Sigmoid colon (tissue), 7 donors: ENCODE measurements around the gene CLCA4. TPM values are rescaled to one million over a fixed set of nuclear protein-coding genes. Genes with fewer than 3 reads are reported as not detected.

ENCODE experiments used
- DNase-seq: peaks from one replicate; pipeline ENCODE4 v3.0.0-alpha.2; 2019
- H3K27ac ChIP-seq, 4 donors: fragments of 200-600 bp; sonication (generic); one replicate each; pipeline ENCODE4 v1.5.1; 2016 to 2019; ENCODE audit warnings: mild to moderate bottlenecking in 1 of 4
- H3K27me3 ChIP-seq, 3 donors: fragments of 200-600 bp; sonication (generic); one replicate each; pipeline ENCODE4 v1.5.1; 2019; ENCODE audit warnings: mild to moderate bottlenecking in 1 of 3
- H3K36me3 ChIP-seq, 4 donors: fragments of 200-600 bp; sonication (generic); one replicate each; pipeline ENCODE4 v1.5.1; 2016 to 2019
- H3K4me1 ChIP-seq, 4 donors: fragments of 200-600 bp; sonication (generic); one replicate each; pipeline ENCODE4 v1.5.1; 2017 to 2019
- H3K4me3 ChIP-seq, 4 donors: fragments of 200-600 bp; sonication (generic); one replicate each; pipeline ENCODE4 v1.5.1; 2017 to 2019; ENCODE audit warnings: mild to moderate bottlenecking in 2 of 4, moderate library complexity in 1 of 4
- H3K9me3 ChIP-seq, 4 donors: fragments of 200-600 bp in 3 of 4; sonication (generic) in 3 of 4; one replicate each; pipeline versions ENCODE4 v1.5.1 to v1.6.1; 2013 to 2019
- CTCF ChIP-seq, 4 experiments: fragments of 450-650 bp in 3 of 4; fragments of 200-600 bp in 1 of 4; IDR thresholded peaks; one replicate each; pipeline ENCODE4 v1.5.1; 2016 to 2019; ENCODE audit warnings: antibody characterized with exemption in 4 of 4, mild to moderate bottlenecking in 3 of 4, moderate library complexity in 2 of 4
- EP300 ChIP-seq, 4 donors: sonication (generic); formaldehyde crosslinking; IDR thresholded peaks; one replicate each; pipeline ENCODE4 v1.6.1; 2017; ENCODE audit warnings: antibody characterized with exemption in 4 of 4
- POLR2A ChIP-seq, 2 donors: fragments of 450-650 bp; IDR thresholded peaks; one replicate each; pipeline ENCODE4 v1.6.1; 2016; ENCODE audit warnings: antibody characterized with exemption in 2 of 2, mild to moderate bottlenecking in 2 of 2, moderate library complexity in 2 of 2
- POLR2AphosphoS5 ChIP-seq, 4 donors: sonication (generic); formaldehyde crosslinking; IDR thresholded peaks; one replicate each; pipeline ENCODE4 v1.6.1; 2017; ENCODE audit warnings: antibody characterized with exemption in 4 of 4
- WGBS, 2 donors: extraction: QIAGEN DNeasy Blood & Tissue Kit; methylation state at CpG; one replicate each; pipeline ENCODE4 v1.1.7; 2013; 5-methylcytosine and 5-hydroxymethylcytosine counted together
- intact Hi-C: fragments of 100-400 bp; cut with DNase I; formaldehyde crosslinking; loops from one replicate; pipeline ENCODE4 v1.15.1; 2023
- polyA plus RNA-seq, 3 donors: library from polyadenylated mRNA; stranded (reverse); fragments of 200-250 nt; gene quantifications; one replicate each; pipeline ENCODE4 v1.2.3, GENCODE V29; 2013
- total RNA-seq, 4 donors: library from RNA; depleted of rRNA; stranded (reverse); fragments of >200 nt; gene quantifications; one replicate each; pipeline ENCODE4 v1.1.0, GENCODE V29; 2016
- donor health status: healthy with polysubstance abuse.
- donor health status: Bipolar disorder and iron deficiency.
- donor health status: healthy.

The CLCA4 gene
- total and polyA plus RNA-seq, 7 donors = 1.7 to 854 (median 168) TPM; not detected in 2

- H3K27ac ChIP-seq = no peak overlapping the region
- no peaks in the 10 kb centered on the region for H3K36me3 ChIP-seq
- no peaks in the 10 kb centered on the region for H3K27me3 ChIP-seq
- DNase-seq = no peak
- WGBS, 2 donors = 48 to 78% methylated on average over 5 of the region's 5 CpGs
- H3K4me1 ChIP-seq = no peaks in the 10 kb centered on the region
- H3K4me3 ChIP-seq = no peak overlapping the region
- no peaks in the 10 kb centered on the region for H3K9me3 ChIP-seq
- intact Hi-C loops = no loop called here
- TF ChIP-seq EP300 (IDR thresholded peaks at IDR 0.05) (no peak), CTCF (IDR thresholded peaks at IDR 0.05) (no peak), POLR2AphosphoS5 (IDR thresholded peaks at IDR 0.05) (no peak), POLR2A (IDR thresholded peaks at IDR 0.05) (no peak)
These were observed 8.1 kb upstream of the CLCA4 start for GRCh38 chr1:86538775-86539174.

GRCh38 chr1:86541859-86542258, 5.0 kb upstream of the CLCA4 start:
- intact Hi-C loops = no loop called here
- H3K4me1 ChIP-seq = no peaks in the 10 kb centered on the region
- 88 to 98% methylated on average over 2 of the region's 2 CpGs for WGBS, 2 donors
- no peak overlapping the region for H3K27ac ChIP-seq
- no peaks in the 10 kb centered on the region for H3K27me3 ChIP-seq
- DNase-seq = no peak
- TF ChIP-seq CTCF (IDR thresholded peaks at IDR 0.05) = no peak
- no peak for TF ChIP-seq EP300 (IDR thresholded peaks at IDR 0.05)
- TF ChIP-seq POLR2AphosphoS5 (IDR thresholded peaks at IDR 0.05) = no peak
- no peak for TF ChIP-seq POLR2A (IDR thresholded peaks at IDR 0.05)
- H3K36me3 ChIP-seq = no peaks in the 10 kb centered on the region
- no peak overlapping the region for H3K4me3 ChIP-seq
- peaks cover 0 to 3% (median 0%) of the 10 kb centered on the region in 4 donors for H3K9me3 ChIP-seq

- no peak overlapping the region for H3K27ac ChIP-seq
- TF ChIP-seq POLR2A (IDR thresholded peaks at IDR 0.05) (no peak), POLR2AphosphoS5 (IDR thresholded peaks at IDR 0.05) (no peak), EP300 (IDR thresholded peaks at IDR 0.05) (no peak), CTCF (IDR thresholded peaks at IDR 0.05) (no peak)
- no peak for DNase-seq
- no peak overlapping the region for H3K4me3 ChIP-seq
- no peaks in the 10 kb centered on the region for H3K27me3 ChIP-seq
- no peaks in the 10 kb centered on the region for H3K4me1 ChIP-seq
- peaks cover 0 to 3% (median 0%) of the 10 kb centered on the region in 4 donors for H3K9me3 ChIP-seq
- intact Hi-C loops = no loop called here
- H3K36me3 ChIP-seq = no peaks in the 10 kb centered on the region
These were observed 4.2 kb upstream of the CLCA4 start for GRCh38 chr1:86542631-86543030.

GRCh38 chr1:86548839-86549238, 2.0 kb downstream of the CLCA4 start:
- no peak for DNase-seq
- Histone ChIP-seq H3K27ac (no peak overlapping the region), H3K27me3 (no peaks in the 10 kb centered on the region), H3K9me3 (peaks cover 0 to 3% (median 0%) of the 10 kb centered on the region in 4 donors), H3K4me1 (no peaks in the 10 kb centered on the region), H3K36me3 (no peaks in the 10 kb centered on the region), H3K4me3 (no peak overlapping the region)
- intact Hi-C loops = no loop called here
- TF ChIP-seq POLR2AphosphoS5 (IDR thresholded peaks at IDR 0.05) (no peak), POLR2A (IDR thresholded peaks at IDR 0.05) (no peak), EP300 (IDR thresholded peaks at IDR 0.05) (no peak)

GRCh38 chr1:86551305-86551704, 4.4 kb downstream of the CLCA4 start:
- H3K4me3 ChIP-seq = no peak overlapping the region
- no peak for TF ChIP-seq EP300 (IDR thresholded peaks at IDR 0.05)
- TF ChIP-seq POLR2AphosphoS5 (IDR thresholded peaks at IDR 0.05) = no peak
- no peak for TF ChIP-seq POLR2A (IDR thresholded peaks at IDR 0.05)
- TF ChIP-seq CTCF (IDR thresholded peaks at IDR 0.05) = no peak
- no peaks in the 10 kb centered on the region for H3K36me3 ChIP-seq
- H3K27me3 ChIP-seq = no peaks in the 10 kb centered on the region
- H3K9me3 ChIP-seq = no peaks in the 10 kb centered on the region
- intact Hi-C loops = no loop called here
- H3K4me1 ChIP-seq = no peaks in the 10 kb centered on the region
- no peak overlapping the region for H3K27ac ChIP-seq
- WGBS, 2 donors = 69 to 72% methylated on average over 3 of the region's 3 CpGs
- no peak for DNase-seq
